ENCODE data around the gene CPEB3.

DNA sequence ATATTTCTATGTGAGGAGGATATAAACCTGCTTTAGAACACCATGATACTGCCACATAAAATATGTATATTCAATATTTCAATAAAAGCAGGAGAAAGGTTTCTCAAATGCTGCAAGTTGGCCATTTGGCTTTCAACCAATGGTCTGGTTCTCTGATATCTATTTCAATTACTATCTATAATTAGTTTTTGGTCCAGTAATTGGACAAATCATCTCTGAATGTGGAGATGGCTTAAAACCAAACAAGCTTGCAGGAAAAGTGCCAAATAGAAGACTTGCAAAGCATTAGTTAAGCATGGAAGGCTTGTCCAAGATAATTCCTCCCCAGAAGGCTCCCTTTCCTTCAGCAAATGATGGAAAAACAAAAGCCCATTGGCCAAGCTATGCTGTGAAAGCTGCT lies 140.1 kb downstream of the CPEB3 start:
- TF ChIP-seq KDM2B (CRISPR knock-in tag; IDR thresholded peaks at IDR 0.05) (no peak), TCF7L2 (IDR thresholded peaks at IDR 0.05; ENCODE audit: low read depth, low read length) (no peak), PYGO2 (tag; IDR thresholded peaks at IDR 0.05) (no peak), MYNN (IDR thresholded peaks at IDR 0.05) (no peak), MYNN (CRISPR knock-in tag; IDR thresholded peaks at IDR 0.05) (no peak), CBX1 (IDR thresholded peaks at IDR 0.05; ENCODE audit: low read depth) (no peak), MAZ (CRISPR knock-in tag; conservative IDR thresholded peaks at IDR 0.05 in 1 of 2, IDR thresholded peaks at IDR 0.05 in 1 of 2) (no peak), GATA2 (CRISPR knock-in tag; IDR thresholded peaks at IDR 0.05) (no peak), GATAD2B (IDR thresholded peaks at IDR 0.05; ENCODE audit: borderline replicate concordance) (no peak), CEBPB (tag; IDR thresholded peaks at IDR 0.05) (no peak)
- TF ChIP-seq, protein P1, sequence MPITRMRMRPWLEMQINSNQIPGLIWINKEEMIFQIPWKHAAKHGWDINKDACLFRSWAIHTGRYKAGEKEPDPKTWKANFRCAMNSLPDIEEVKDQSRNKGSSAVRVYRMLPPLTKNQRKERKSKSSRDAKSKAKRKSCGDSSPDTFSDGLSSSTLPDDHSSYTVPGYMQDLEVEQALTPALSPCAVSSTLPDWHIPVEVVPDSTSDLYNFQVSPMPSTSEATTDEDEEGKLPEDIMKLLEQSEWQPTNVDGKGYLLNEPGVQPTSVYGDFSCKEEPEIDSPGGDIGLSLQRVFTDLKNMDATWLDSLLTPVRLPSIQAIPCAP (CRISPR knock-in tag; IDR thresholded peaks at IDR 0.05; ENCODE audit: borderline replicate concordance): no peak
- TF ChIP-seq, protein P2, sequence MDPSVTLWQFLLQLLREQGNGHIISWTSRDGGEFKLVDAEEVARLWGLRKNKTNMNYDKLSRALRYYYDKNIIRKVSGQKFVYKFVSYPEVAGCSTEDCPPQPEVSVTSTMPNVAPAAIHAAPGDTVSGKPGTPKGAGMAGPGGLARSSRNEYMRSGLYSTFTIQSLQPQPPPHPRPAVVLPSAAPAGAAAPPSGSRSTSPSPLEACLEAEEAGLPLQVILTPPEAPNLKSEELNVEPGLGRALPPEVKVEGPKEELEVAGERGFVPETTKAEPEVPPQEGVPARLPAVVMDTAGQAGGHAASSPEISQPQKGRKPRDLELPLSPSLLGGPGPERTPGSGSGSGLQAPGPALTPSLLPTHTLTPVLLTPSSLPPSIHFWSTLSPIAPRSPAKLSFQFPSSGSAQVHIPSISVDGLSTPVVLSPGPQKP (CRISPR knock-in tag; IDR thresholded peaks at IDR 0.05): no peak

All from K562 (cell line).